SK-N-SH treated with all-trans-retinoic acid at 6 μM for 48 hours (cell line): ENCODE data around the gene SMR3A.

Experiments used
- CREB5 ChIP-seq: fragments of 250-450 bp; sonication (Bioruptor Pico); IDR thresholded peaks from 2 replicates; pipeline ENCODE4 v1.5.1; 2020; ENCODE audit warnings: low read depth, mild to moderate bottlenecking, moderate library complexity
- PPARA ChIP-seq: fragments of 250-450 bp; sonication (Bioruptor Pico); IDR thresholded peaks from 2 replicates; pipeline ENCODE4 v1.5.0; 2020; ENCODE audit warnings: mild to moderate bottlenecking, borderline replicate concordance
- TSHZ2 ChIP-seq: fragments of 250-450 bp; sonication (Bioruptor Pico); IDR thresholded peaks from 2 replicates; pipeline ENCODE4 v1.5.0; 2020; ENCODE audit warnings: mild to moderate bottlenecking, moderate library complexity
- ZNF70 ChIP-seq: fragments of 450-650 bp; formaldehyde crosslinking; IDR thresholded peaks from 2 replicates; pipeline ENCODE4 v1.5.0; 2020; ENCODE audit warnings: mild to moderate bottlenecking, moderate library complexity
- ZNF8 ChIP-seq: fragments of 450-650 bp; formaldehyde crosslinking; IDR thresholded peaks from 2 replicates; pipeline ENCODE4 v1.5.0; 2020; ENCODE audit warnings: mild to moderate bottlenecking, moderate library complexity
- TF ChIP-seq, protein P1 (sequence below): fragments of 250-450 bp; sonication (Bioruptor Pico); IDR thresholded peaks from 2 replicates; pipeline ENCODE4 v1.5.1; 2021; ENCODE audit warnings: mild to moderate bottlenecking, moderate library complexity
- TF ChIP-seq, protein P2 (sequence below): fragments of 250-450 bp; sonication (Bioruptor Pico); IDR thresholded peaks from 2 replicates; pipeline ENCODE4 v1.8.0; 2020; ENCODE audit warnings: mild to moderate bottlenecking, moderate library complexity, borderline replicate concordance

- TF ChIP-seq, protein P1, sequence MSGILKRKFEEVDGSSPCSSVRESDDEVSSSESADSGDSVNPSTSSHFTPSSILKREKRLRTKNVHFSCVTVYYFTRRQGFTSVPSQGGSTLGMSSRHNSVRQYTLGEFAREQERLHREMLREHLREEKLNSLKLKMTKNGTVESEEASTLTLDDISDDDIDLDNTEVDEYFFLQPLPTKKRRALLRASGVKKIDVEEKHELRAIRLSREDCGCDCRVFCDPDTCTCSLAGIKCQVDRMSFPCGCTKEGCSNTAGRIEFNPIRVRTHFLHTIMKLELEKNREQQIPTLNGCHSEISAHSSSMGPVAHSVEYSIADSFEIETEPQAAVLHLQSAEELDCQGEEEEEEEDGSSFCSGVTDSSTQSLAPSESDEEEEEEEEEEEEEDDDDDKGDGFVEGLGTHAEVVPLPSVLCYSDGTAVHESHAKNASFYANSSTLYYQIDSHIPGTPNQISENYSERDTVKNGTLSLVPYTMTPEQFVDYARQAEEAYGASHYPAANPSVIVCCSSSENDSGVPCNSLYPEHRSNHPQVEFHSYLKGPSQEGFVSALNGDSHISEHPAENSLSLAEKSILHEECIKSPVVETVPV: no peak
- TF ChIP-seq CREB5: no peak
- TF ChIP-seq TSHZ2 (CRISPR knock-in tag): no peak
- no peak for TF ChIP-seq ZNF8 (CRISPR knock-in tag)
- TF ChIP-seq ZNF70 (CRISPR knock-in tag): no peak
- no peak for TF ChIP-seq PPARA (CRISPR knock-in tag)
- TF ChIP-seq, protein P2, sequence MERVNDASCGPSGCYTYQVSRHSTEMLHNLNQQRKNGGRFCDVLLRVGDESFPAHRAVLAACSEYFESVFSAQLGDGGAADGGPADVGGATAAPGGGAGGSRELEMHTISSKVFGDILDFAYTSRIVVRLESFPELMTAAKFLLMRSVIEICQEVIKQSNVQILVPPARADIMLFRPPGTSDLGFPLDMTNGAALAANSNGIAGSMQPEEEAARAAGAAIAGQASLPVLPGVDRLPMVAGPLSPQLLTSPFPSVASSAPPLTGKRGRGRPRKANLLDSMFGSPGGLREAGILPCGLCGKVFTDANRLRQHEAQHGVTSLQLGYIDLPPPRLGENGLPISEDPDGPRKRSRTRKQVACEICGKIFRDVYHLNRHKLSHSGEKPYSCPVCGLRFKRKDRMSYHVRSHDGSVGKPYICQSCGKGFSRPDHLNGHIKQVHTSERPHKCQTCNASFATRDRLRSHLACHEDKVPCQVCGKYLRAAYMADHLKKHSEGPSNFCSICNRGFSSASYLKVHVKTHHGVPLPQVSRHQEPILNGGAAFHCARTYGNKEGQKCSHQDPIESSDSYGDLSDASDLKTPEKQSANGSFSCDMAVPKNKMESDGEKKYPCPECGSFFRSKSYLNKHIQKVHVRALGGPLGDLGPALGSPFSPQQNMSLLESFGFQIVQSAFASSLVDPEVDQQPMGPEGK (CRISPR knock-in tag): no peak
Measured at GRCh38 chr4:70315928-70316327, 44.6 kb upstream of the SMR3A start.
